NCI-H82 (cell line): ENCODE measurements around the gene VGLL3.

Experiments used
- DNase-seq: peaks from one replicate; lab custom pipeline; 2025; lab: John Stamatoyannopoulos, UW

Gene VGLL3

DNA sequence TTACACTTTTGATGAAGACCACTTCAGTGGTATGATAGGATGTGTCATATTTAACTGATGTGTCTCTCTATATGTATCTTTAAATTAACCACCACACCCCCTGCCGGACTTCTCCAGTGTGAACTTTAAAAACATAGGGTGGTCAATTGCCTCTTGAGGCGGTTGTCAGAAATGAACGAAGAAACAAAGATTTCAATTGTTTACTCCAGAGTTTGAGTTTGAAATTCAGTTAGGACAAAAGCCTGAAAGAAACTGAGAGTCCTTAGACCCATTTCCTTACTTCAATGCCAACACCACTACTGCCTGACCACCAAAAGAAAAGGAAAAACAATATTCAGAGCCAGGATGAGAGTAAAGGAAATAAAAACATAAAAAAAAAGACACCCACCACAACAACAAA, 40.2 kb downstream of the VGLL3 start:
- no peak for DNase-seq

DNA sequence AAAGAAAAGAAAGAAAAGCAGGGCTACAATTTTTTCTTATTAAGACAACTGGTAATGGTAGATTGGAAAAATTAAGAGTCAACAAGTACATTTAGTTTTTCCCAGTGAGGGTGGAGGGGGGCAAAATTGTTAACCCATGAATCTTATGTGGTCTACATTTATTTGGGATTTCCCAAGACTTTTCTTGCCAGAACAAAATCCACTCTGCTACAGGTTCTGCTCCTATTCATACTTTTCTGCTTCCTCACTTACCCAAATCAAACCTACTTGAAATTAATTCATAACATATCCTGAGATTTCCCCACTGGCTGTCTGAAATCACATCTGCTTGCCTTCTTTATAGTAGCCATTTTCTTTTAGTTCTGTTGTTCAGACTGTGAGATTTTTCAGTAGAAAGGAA, 41.1 kb downstream of the VGLL3 start:
- DNase-seq: no peak

DNA sequence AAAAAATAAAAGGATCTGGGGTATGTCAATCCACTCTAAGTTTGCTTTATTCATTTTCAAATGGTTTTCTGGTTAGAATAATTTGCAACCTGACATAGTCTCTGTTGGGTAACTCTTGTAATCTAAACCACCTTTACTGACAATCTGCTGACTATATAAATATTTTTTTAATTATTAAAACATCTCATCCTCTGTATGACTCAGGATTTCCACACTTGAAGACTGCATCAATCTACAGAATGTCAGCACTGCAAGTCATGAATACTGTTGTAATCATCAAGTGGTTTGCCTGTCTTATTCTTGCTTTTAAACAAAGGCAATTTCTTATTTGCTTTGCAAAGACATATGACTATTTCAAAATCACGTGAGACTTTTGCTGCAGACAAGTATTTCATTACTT, 42.1 kb downstream of the VGLL3 start:
- no peak for DNase-seq

DNA sequence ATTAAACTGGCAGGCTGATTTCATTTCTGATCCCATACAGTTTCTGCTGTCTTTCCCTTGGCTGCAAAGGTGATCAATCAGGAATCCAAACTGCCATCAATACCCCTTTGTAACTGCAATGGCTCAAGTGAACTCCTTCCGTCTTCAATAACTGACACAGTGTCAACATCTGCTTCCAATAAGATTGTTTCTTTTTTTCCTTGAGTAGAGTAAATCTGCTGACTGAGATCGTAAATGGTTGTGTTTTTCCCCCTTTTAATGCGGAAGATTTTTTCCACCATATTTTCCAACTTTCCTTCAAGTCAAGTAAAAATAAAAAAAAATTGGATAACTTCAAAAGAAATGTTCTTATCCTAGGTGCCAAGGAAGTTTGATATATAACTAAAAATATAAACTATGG, 48.7 kb downstream of the VGLL3 start:
- no peak for DNase-seq

DNA sequence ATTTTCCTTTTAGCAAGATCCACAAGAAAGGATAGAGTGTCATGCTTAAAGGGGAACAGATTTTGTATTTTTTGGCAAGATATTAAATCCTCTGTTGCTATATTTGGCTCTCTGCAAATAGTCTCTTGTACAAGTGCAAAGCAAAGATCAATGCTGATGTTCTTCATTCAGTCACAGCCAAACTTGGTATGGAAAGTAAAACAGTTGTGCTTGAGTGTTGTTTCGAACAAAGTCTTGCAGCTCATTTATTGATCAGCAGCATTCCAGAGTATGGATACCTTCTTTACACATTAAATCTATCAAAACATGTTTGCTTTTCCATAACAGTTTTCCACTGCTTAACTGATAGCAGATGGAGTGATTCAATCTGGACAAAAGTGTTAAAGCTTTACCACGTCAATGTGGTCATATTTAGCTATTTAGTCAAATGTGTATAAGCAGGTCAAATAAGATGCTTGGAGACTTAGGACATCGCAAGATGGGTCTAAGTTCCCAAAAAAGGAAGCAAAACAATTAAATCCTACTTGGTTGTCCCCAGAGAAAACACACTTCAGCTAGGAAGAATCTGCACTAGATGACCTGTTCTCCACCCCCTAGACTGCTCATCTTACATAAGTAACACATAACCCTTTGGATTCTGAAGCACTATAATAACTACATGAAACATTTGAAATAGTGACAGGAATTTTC, 52.4 kb downstream of the VGLL3 start:
- DNase-seq: no peak

DNA sequence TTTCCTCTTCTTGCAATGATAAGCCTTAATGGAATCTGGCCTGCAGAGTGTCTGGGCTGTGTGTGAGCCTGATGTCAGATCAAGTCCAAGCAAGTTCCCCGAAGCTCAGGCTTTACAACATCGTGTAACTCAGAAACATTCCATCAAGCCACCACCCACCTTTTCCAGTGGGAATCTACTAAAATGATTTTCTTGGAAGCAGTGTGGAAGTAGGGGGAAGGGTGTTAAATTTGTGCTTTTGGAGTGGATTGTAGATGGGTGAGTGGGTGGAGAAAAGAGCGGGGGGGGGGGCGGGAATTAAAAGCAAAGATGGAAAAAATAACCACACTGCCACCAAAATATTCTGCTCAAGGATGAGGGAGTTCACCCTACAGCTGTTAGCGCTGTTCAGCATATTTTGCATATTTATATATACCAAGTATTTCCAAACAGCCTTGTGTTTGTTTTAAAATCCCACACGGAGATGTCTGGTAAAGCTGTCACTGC, 53.6 kb downstream of the VGLL3 start:
- DNase-seq: no peak

DNA sequence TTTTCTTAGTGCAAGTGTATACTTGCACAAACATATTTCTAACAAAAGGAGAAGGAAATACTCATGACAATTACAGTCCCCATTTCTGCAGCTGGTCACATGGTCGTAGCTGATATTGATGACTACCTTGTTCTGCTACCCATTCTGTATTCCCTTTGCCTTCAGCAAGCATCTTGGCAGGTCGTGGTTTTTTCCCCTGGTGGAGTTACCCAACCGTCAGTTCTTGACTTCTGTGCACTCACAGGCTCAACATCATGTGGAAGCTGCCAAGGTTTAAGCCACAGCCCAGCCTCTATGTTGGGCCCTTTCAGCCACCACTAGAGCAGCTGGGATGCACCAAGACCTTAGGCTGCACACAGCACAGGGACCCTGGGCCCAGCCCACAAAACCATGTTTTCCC, 56.1 kb downstream of the VGLL3 start:
- DNase-seq: no peak

DNA sequence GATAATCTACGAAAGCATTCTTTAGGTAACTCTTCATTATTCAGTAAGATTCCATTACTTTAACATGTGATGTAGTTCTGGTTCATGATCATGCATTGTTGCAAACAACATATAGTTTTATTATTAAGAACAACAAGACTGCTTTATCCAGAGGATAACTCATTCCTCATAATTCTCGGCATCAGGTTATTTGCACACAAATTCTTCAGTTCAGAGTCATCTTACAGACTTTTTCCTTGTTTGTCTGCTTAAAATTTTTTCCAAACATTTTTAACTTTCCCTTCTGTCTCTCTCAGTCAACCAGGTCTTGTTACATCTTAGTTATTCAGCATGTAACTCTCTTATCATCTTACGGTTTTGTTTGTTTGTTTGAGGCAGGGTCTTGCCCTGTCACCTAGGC, 60.1 kb downstream of the VGLL3 start:
- no peak for DNase-seq

DNA sequence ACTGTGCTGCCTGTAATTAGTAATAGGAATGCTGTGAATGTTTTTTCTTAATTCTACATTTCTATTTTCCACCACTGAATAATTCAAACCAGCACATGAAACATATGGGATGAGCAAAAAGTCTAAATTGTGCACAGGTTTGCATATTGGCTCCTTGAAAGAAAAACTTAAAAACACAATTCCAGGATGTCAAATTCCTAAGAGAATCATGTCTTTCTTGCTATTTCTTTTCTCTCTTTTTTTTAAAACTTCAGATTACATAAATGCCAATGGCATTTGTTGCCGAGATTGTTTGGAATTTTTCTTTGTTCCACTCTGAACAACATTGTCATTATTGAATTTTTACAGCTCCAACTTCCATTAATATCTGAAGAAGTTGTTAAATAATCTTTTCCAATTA, 60.8 kb downstream of the VGLL3 start:
- DNase-seq: no peak

DNA sequence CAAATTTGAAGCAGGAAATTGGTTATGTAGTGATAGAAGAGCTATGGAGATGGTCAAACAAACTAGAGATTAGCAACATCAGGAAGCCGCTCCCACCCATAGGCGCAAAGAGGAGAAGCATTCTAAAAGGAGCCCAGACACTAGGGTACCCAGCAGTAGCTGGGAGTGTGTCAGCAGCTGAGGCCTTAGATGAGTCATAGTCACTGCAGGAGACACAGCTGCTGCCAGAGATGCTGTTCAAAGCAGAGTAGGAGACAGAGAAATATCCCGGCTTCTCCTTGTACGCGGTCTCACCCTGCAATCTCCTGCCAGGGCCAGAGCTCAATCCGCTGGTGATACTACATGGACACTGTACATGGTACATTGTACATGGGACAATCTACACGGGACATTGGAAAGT, 61.9 kb downstream of the VGLL3 start:
- DNase-seq: no peak

DNA sequence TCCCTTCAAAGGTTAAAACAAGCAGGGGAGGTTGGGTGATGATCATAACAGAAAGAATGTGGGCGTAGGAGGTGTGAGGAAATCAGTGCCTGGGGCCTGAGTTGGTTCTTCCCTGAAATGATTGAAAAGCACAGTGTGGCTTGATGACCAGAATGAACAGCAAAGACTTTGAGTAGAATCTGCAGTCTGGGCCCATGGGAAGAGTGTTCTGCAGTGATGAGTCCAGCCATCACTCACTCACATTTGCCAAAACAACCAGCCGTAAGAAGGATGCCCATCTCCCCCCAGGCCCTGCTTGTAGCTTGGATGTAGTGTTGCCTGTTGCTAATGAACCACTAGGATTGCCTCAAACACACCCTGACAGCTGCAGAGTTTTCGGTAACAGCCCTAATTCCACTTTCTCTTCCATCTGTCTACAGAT, 67.9 kb downstream of the VGLL3 start:
- peak; percentile 72 for DNase-seq

DNA sequence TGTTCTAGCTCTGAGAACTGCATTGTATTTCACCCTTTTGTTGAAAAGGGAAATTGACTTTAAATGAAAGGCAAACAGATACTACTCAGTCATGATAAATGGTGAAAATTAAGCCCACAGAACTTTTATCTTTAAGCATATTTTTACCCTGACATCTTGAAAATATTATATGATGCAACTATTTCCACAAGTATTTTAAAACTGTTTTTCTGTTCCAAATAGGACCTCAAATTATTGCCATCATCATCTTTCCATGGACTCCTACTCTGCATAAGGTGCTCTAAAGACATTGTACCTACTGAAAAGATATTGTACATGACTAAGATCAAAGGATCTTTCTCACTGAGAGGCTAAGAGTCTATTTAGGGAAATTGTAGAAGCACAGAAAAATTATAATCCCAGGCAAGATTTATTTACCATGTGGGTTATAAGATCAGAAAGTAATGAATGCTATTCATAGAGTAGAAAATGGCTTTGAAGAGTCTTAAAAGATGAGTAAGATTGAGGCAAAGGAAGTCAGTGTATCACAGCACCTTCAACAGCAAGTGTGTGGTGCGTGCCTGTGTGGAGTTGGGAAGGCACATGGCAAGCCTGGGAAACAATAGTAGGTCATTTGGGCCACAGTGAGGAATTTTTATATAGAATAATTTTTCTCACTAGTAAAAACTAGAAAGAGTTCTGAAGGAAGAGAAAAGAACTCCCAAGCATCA, 68.8 kb downstream of the VGLL3 start:
- DNase-seq: no peak

DNA sequence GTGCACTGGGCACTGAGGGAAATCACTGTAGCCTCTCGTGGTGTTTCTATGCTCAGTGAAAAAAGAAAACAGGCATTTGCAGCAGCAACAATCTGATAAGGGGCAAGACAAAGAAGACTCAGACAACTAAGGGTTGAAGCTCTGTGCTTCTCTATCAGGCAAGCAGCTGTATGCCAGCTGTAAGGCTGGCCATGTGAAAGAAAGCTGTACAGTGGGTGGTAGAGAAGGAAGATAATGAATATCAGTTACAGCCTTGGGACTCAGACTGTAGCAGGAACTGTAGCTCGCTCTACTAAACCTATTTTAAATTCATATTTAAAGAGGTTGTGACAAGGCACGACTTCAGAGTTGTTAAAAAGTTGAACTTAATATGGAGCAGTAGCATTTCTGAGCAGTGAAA, 76.3 kb downstream of the VGLL3 start:
- DNase-seq: no peak

DNA sequence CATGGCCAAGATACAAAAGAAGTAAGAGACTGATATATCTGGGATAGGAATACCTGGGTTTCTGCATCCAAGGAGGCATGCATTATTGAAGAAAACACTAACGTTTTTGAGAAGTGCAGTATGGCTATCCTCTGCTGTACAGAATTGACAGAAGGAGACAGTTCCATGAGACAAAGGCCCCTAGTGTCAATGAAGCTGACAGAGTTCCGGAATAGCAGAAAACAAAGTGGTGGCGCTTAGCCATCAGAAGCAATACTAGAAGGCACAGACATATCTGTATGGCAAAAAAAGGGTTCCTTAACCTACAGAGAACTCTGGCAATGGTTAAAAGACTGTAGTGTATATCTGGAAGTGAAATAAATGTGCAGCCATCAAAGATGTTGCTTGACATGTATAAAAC, 77.8 kb downstream of the VGLL3 start:
- no peak for DNase-seq

DNA sequence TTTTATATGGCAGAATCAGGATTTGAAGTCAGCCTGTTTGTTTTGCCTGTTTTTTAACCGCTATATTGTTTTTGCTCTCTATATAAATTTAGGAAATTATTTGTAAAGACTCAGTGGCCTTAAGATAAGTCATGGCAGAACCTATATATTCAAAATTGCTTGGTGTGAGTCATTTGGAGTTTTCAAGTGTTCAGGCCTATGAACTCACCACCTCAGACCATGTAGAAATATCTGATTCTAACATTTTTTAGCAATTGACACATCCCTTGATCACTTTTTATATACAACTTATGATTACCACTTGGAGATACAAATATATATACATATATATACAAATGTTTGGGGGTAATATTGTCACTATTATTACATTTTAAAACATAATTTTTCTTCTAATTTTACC, 95.7 kb downstream of the VGLL3 start:
- no peak for DNase-seq

DNA sequence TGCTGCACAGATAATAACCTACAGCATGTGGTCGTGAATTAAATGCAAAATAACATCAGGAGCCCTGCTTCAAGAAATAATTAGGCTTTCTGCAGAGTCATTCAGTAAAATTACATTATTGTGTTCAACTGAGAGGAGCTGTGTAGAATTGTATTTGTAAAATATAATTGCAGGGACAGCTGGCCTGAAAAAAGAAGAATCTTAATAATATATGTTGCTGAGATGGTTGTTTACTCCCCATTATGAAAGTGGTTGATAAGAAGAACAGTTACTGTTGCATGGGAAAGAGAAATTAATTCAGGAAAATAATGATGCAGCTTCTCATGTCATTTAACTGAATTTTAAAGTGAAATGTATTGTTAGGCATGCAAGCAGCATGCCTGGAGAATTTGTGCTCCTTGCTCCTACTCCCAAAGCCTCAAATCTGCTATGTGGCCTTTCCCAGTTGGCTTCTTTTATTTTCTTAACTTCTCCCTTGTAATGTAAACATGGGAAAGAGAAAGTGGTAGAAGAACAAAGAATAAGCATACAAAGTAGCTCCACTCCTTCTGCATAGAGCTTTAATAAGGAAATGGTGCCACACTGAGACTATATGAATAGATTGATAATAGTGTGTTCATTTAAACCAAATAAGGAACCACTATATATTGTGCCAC, 100.1 kb downstream of the VGLL3 start:
- no peak for DNase-seq
